Stimulated activated CD4-positive, alpha-beta T cell treated with anti-CD3 and anti-CD28 coated beads, Interleukin-1b, Interleukin-23, amount 100 ng/mL, for 1 hour (primary cell): Measurements from ENCODE around the gene HSD3B7.

ENCODE experiments used
- DNase-seq, 2 donors: peaks; one replicate each; pipeline ENCODE4 v3.0.0-alpha.2; 2020; ENCODE audit warnings: low read depth in 2 of 2

Gene HSD3B7

DNA sequence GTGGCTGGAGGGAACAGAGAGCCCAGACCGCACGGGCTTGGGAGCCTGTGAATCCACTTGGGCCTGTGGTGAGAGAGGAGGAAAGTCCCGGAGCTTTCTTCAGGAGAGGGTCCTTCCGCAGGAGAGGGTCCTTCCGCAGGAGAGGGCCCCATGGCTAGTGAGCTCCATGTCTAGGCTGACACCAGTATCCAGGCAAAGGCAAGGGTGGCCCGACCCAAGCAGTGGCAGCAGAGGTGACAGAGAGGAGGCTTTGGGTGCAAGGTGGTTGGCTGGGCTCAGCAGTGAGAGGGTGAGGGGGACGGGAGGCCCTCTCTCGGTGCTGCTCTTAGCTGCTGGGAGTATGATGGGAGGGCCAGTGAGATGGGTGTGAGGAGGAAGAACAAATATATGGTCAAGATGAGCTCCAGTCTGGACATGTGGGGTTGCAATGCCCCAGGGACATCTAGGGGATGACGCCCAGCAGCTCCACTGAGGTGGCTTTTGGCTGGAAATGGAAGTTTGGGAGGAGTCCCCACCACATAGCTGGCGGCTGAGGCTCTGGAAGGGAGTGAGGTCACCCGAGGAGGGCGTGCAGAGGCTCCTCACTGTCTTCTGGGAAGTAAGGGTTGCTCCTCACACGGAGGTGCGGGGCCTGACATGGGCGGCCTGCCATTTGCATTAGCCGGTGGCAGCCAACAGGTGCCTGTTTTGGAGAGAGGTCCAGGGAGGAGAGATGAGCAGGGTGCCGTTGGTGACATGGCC lies 2.3 kb upstream of the HSD3B7 start:
- no peak for DNase-seq

GRCh38 chr16:30983289-30983889 lies 1.6 kb upstream of the HSD3B7 start:
- no peak for DNase-seq

DNA sequence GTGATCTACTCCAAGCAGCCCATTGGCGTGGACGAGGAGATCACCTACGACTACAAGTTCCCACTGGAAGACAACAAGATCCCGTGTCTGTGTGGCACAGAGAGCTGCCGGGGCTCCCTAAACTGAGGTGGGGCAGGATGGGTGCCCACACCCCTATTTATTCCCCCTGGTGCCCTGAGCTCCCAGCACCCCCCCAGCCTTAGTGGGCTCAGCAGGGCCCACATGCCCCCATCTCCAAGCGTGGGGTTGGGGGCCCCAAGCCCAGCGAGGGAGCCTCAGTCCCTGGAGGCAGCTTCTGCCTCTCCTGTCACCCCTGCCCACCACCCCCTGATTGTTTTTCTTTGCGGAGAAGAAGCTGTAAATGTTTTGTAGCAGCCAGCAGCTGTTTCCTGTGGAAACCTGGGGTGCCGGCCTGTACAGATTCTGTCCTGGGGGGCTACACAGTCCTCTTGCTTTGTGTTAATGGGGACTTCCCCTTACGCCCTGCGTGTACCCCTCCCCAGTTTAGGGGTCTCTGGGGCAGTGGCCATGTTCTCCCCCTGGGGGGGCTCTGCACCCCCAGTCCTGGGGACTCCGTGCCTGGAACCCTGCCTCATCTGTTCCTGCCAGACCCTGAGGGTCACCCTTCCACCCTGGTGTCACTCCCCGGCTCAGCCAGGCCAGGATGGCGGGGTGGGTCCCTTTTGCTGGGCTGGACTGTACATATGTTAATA lies 953 bp upstream of the HSD3B7 start:
- DNase-seq, result no peak

DNA sequence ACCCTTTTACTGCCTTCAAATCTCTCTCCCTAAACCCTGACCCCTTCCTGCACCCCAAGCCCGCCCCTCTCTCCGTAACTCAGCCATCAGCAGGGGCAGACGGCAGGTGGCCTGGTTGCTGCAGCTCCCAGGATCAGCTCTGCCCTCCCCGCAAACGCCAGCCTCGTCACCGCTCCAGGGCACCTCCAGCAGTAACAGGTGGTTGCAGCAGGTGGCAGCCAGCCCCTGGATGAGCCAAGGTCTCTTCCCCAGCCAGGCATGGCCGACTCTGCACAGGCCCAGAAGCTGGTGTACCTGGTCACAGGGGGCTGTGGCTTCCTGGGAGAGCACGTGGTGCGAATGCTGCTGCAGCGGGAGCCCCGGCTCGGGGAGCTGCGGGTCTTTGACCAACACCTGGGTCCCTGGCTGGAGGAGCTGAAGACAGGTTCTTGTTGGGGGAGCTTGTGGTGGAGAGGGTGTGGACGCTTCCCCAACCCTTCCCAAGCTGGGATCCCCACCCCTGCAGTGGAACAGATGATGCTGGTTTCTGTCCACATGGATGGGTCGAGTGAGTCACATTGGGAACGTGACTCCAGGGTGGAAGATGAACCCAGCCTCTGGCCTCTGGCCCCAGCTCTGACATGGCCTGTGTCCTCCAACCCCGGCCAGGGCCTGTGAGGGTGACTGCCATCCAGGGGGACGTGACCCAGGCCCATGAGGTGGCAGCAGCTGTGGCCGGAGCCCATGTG lies 558 bp downstream of the HSD3B7 start:
- no peak for DNase-seq

- DNase-seq, result no peak
Observed at GRCh38 chr16:30986129-30986991, 1.4 kb downstream of the HSD3B7 start.

DNA sequence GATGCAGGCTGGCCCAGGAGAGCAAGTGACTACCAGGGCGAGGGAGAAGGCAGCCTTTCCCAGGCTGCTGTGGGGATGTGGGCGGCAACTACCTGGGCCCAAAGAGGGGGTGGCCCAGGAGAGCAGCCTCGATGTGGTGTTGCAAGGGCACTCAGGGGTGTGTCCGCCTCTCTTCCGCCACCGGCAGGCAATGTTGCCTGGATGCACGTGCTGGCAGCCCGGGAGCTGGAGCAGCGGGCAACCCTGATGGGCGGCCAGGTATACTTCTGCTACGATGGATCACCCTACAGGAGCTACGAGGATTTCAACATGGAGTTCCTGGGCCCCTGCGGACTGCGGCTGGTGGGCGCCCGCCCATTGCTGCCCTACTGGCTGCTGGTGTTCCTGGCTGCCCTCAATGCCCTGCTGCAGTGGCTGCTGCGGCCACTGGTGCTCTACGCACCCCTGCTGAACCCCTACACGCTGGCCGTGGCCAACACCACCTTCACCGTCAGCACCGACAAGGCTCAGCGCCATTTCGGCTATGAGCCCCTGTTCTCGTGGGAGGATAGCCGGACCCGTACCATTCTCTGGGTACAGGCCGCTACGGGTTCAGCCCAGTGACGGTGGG lies 2.7 kb downstream of the HSD3B7 start:
- no peak for DNase-seq

- DNase-seq, result no peak
Observed at GRCh38 chr16:30989469-30990047, 4.6 kb downstream of the HSD3B7 start.

DNA sequence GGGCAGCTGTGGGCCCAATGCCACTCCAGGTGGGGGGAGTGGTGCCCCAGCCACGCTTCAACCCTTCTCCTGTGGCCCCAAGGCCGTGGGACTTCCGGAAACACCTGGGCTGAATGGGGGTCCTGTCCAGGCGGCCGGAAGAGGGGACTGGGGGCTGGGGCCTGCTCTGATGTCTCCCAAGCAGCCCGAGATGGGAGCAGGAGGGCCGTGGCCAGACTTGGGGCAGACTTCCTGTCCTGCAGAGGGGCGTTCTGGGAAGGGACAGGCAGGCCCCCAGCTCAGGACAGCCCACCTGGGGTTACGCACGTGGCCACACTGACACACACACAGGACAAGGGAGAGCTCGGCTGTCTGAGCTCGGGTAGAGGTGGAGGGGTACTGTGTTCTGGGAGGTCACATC lies 5.1 kb downstream of the HSD3B7 start:
- DNase-seq, result no peak

DNA sequence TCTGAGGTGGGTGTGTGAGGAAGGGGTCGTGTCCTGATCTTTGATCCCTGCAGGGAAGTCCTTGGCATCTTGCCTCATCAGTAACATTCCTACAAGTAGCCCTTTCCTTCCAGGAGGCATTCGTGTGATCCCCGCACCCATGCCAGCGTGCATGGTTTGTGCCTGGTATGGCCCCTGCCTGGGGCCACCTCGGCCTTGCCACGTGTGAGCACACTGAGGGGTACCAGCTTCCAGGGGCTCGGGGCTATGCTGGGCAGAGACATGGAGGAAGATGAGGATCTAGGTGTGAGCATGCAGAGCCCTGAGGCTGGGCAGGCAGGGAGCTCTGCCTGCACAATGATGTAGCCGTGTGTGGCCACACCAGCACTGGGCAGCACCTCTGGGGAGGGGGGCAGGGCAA lies 6.0 kb downstream of the HSD3B7 start:
- DNase-seq, result no peak

- no peak for DNase-seq
Observed at GRCh38 chr16:30992276-30992780, 7.3 kb downstream of the HSD3B7 start.

- no peak for DNase-seq
Observed at GRCh38 chr16:30992931-30993816, 8.2 kb downstream of the HSD3B7 start.

- no peak for DNase-seq
Observed at GRCh38 chr16:30995927-30996323, 10.9 kb downstream of the HSD3B7 start.

DNA sequence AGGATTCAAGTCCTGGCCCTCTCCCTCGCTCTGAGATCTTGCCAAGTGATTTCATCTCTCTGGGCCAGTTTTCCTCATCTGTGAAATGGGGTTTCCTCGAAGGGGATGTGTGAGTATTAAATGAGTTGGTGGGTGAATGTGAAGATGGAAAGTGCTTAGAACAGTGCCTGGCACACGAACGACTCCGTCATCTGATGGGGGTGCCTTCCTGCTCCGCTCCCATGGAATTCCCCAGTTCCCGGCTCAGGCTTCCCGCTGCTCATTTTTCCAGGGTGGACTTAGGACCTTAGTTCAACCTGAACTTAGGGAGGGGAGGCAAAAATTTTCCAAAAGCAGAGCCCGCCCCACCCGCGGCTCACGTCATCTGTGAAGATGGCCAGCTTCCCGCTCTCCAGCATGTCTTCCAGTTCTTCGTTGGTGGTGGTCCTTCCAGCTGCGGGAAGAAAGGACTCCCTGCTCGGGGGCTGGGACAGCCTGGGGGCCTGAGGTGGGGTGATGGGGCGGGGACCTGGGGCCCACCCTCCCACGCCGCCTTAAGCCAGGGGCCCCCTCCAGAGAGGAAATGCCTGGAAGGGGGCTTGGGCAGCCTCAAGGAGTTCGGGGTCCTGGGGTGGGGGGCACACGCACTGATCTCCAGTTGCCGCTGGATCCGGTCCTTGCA lies 11.4 kb downstream of the HSD3B7 start:
- no peak for DNase-seq

DNA sequence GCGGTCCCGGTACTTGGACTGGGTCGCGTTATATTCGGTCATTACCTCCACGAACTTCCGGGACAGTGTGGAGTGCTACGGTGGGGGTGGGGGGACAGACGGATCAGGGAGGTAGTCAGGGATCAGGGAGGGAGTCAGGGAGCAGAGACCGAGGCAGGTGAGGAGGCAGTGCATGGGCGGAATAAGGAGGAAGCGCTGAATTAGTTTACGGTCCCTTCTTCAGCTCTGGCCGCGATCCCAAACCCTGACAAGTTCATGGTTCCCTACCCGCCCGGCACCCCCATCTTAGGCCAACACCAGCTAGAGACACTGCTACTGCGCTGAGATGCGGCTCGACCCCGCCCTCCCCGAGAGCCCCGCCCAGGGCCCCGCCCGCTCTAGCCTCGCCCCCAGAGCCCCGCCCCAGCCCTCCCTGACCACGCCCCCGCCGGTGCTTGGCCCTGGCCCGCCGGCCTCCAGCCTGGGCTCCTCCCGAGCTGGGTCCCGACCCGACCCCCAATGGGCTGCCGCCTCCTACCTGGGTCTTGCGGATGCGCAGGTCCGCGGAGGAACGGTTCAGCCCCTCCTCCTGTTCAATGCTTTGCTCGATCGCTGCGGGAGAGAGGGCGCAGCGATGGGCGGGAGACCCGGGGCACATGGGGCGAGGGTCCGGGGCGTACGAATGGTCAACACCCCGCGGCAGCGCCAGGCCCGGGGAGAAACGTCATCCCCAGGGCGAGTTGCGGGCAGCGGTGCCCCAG lies 12.1 kb downstream of the HSD3B7 start:
- DNase-seq, result peak; percentile 65 to 81

DNA sequence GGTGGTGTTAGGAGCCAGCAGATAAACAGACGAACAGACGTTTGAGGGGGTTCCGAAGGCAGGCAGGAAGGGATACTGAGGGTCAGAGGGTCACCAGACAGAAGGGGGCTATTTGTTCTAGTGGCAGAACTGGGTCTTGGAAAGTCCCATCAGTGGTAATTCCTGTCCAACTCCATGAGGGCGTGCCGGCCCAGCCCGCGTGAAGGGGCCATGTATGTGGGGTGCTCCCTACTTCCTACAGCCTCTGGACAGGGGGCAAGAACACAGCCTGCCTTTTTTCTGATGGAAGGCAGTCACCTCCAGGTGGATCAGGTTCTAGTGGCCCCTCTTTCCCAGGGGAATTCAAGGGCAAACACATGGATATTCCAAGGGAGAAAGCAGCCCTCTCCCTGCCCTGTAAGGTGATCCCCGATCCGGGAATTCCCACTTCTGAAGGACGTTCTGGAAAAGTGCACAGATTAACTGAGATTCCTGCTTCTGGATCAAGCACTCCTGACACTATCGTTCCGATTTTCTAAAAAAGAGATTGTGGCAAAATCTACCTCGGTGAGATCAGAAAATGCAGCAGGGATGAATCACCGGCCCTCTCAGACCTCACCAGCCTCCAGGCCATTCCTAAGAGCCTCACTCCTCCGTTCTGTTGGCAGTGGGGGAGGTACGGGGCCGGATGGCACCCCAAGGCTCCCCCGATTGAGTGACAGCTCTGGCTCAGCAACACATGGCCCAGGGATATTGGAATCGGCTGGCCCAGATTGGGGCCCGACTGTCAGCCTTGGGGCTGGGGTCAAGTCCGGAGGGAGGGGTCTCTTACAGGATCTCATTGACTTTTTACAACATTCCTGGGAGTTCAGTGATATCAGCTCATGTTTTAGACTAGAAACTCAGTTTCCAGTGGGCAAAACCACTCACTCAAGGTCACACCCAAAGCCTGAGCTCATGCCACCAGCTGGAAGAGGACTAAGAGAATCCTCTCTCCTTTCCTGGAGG lies 13.0 kb downstream of the HSD3B7 start:
- DNase-seq, result no peak

- DNase-seq, result no peak
Observed at GRCh38 chr16:30998852-30999761, 14.1 kb downstream of the HSD3B7 start.
